Stomach (tissue), 9 donors: ENCODE measurements around the gene MAML1. TPM values are rescaled to one million over a fixed set of nuclear protein-coding genes. Genes with fewer than 3 reads are reported as not detected.

ENCODE experiments used
- DNase-seq, 2 donors: peaks; one replicate each; pipeline versions ENCODE4 v3.0.0 to v3.0.0-alpha.2; 2013 to 2019
- H3K27ac ChIP-seq, 5 donors: fragments of 200-600 bp in 4 of 5; sonication (generic) in 4 of 5; one replicate each; pipeline ENCODE4 v1.5.1; 2013 to 2019; ENCODE audit warnings: mild to moderate bottlenecking in 1 of 5, moderate library complexity in 1 of 5
- H3K27me3 ChIP-seq, 3 donors: fragments of 200-600 bp; sonication (generic); one replicate each; pipeline ENCODE4 v1.5.1; 2017 to 2019; ENCODE audit warnings: mixed run types in 1 of 3
- H3K36me3 ChIP-seq, 4 donors: fragments of 200-600 bp; sonication (generic); 1 replicate in 3 of 4; 2 replicates in 1 of 4; pipeline ENCODE4 v1.5.1; 2016 to 2019
- H3K4me1 ChIP-seq, 4 donors: fragments of 200-600 bp; sonication (generic); one replicate each; pipeline ENCODE4 v1.5.1; 2016 to 2019
- H3K4me3 ChIP-seq, 4 donors: fragments of 200-600 bp; sonication (generic) in 3 of 4; one replicate each; pipeline ENCODE4 v1.5.1; 2016 to 2019; ENCODE audit warnings: mild to moderate bottlenecking in 1 of 4
- H3K9me3 ChIP-seq, 4 donors: fragments of 200-600 bp; sonication (generic); one replicate each; pipeline ENCODE4 v1.5.1; 2016 to 2019
- CTCF ChIP-seq, 7 experiments: fragments of 450-650 bp in 4 of 7; fragments of 200-600 bp in 3 of 7; sonication (generic) in 3 of 7; IDR thresholded peaks; one replicate each; pipeline ENCODE4 v1.5.1; 2016 to 2019; ENCODE audit warnings: antibody characterized with exemption in 7 of 7, control low read depth in 2 of 7, mild to moderate bottlenecking in 1 of 7
- EP300 ChIP-seq: sonication (generic); formaldehyde crosslinking; IDR thresholded peaks from one replicate; pipeline ENCODE4 v1.6.1; 2017; ENCODE audit warnings: antibody characterized with exemption
- POLR2A ChIP-seq, 4 donors: fragments of 450-650 bp; IDR thresholded peaks; one replicate each; pipeline ENCODE4 v1.6.1; 2016; ENCODE audit warnings: antibody characterized with exemption in 4 of 4, control low read depth in 2 of 4, mild to moderate bottlenecking in 1 of 4, moderate library complexity in 1 of 4
- POLR2AphosphoS5 ChIP-seq, 3 donors: sonication (generic); formaldehyde crosslinking; IDR thresholded peaks; one replicate each; pipeline ENCODE4 v1.6.1; 2016; ENCODE audit warnings: antibody characterized with exemption in 3 of 3
- WGBS, 5 donors: extraction: QIAGEN DNeasy Blood & Tissue Kit in 3 of 5; methylation state at CpG; one replicate each; pipeline versions ENCODE4 v1.1.5 to v1.1.7; 2013 to 2018; 5-methylcytosine and 5-hydroxymethylcytosine counted together
- intact Hi-C: fragments of 100-400 bp; cut with DNase I; formaldehyde crosslinking; loops from one replicate; pipeline ENCODE4 v1.15.1; 2023; ENCODE audit warnings: low total_unique reads
- polyA plus RNA-seq, 3 donors: library from polyadenylated mRNA; stranded (reverse); fragments of 200-250 nt; gene quantifications; one replicate each; pipeline ENCODE4 v1.2.3, GENCODE V29; 2013
- total RNA-seq, 5 donors: library from RNA; depleted of rRNA; stranded (reverse); fragments of >200 nt; gene quantifications; one replicate each; pipeline versions ENCODE4 v1.1.0 to v1.2.3, GENCODE V29; 2014 to 2016
- donor health status: healthy with polysubstance abuse.
- donor health status: Bipolar disorder and iron deficiency.
- donor health status: healthy.

MAML1 gene
- total and polyA plus RNA-seq, 8 donors, result 5.8 to 26.8 (median 12.2) TPM

GRCh38 chr5:179773686-179774040 lies 41.0 kb downstream of the MAML1 start:
- no peak for DNase-seq
- no peaks in the 10 kb centered on the region for H3K9me3 ChIP-seq
- no peaks in the 10 kb centered on the region for H3K27me3 ChIP-seq
- H3K36me3 ChIP-seq, result peaks cover 77 to 99% (median 97%) of the 10 kb centered on the region in 4 donors
- H3K4me1 ChIP-seq, result peaks cover 0 to 18% (median 4%) of the 10 kb centered on the region in 4 donors
- 93 to 97% (median 96%) methylated on average over 6 to 9 of the region's 9 CpGs for WGBS, 5 donors
- no peak overlapping the region for H3K4me3 ChIP-seq
- TF ChIP-seq EP300 (no peak), POLR2AphosphoS5 (IDR thresholded peaks at IDR 0.05) (no peak), POLR2A (IDR thresholded peaks at IDR 0.05) (no peak), CTCF (IDR thresholded peaks at IDR 0.05) (no peak)
- intact Hi-C loops, result no loop called here
- no peak overlapping the region for H3K27ac ChIP-seq

GRCh38 chr5:179774442-179774841 lies 41.8 kb downstream of the MAML1 start:
- intact Hi-C loops, result no loop called here
- Histone ChIP-seq H3K27me3 (no peaks in the 10 kb centered on the region), H3K4me1 (peaks cover 0 to 18% (median under 1%) of the 10 kb centered on the region in 4 donors), H3K4me3 (no peak overlapping the region), H3K9me3 (no peaks in the 10 kb centered on the region), H3K36me3 (peaks cover 70 to 98% (median 97%) of the 10 kb centered on the region in 4 donors), H3K27ac (no peak overlapping the region)
- WGBS, 5 donors, result 94 to 100% (median 96%) methylated on average over 2 to 12 of the region's 12 CpGs
- TF ChIP-seq POLR2A (IDR thresholded peaks at IDR 0.05), result no peak
- no peak for TF ChIP-seq POLR2AphosphoS5 (IDR thresholded peaks at IDR 0.05)
- TF ChIP-seq CTCF (IDR thresholded peaks at IDR 0.05), result no peak
- TF ChIP-seq EP300, result no peak
- no peak for DNase-seq

GRCh38 chr5:179776411-179776938 lies 43.9 kb downstream of the MAML1 start:
- 88 to 97% (median 91%) methylated on average over 11 of the region's 11 CpGs for WGBS, 5 donors
- DNase-seq, result no peak
- Histone ChIP-seq H3K4me1 (peaks cover 0 to 27% (median 0%) of the 10 kb centered on the region in 4 donors), H3K27ac (no peak overlapping the region), H3K36me3 (peaks cover 58 to 95% (median 93%) of the 10 kb centered on the region in 4 donors), H3K4me3 (no peak overlapping the region), H3K9me3 (no peaks in the 10 kb centered on the region), H3K27me3 (no peaks in the 10 kb centered on the region)
- intact Hi-C loops, result no loop called here
- no peak for TF ChIP-seq CTCF (IDR thresholded peaks at IDR 0.05)
- no peak for TF ChIP-seq EP300
- no peak for TF ChIP-seq POLR2A (IDR thresholded peaks at IDR 0.05)
- TF ChIP-seq POLR2AphosphoS5 (IDR thresholded peaks at IDR 0.05), result no peak

GRCh38 chr5:179777456-179777855 lies 44.8 kb downstream of the MAML1 start:
- H3K4me1 ChIP-seq, result peaks cover 0 to 27% (median 0%) of the 10 kb centered on the region in 4 donors
- intact Hi-C loops, result no loop called here
- H3K4me3 ChIP-seq, result no peak overlapping the region
- H3K27me3 ChIP-seq, result no peaks in the 10 kb centered on the region
- no peak for DNase-seq
- 88 to 96% (median 94%) methylated on average over 10 of the region's 10 CpGs for WGBS, 5 donors
- no peaks in the 10 kb centered on the region for H3K9me3 ChIP-seq
- peaks cover 49 to 85% (median 83%) of the 10 kb centered on the region in 4 donors for H3K36me3 ChIP-seq
- H3K27ac ChIP-seq, result no peak overlapping the region
- TF ChIP-seq CTCF (IDR thresholded peaks at IDR 0.05), result no peak
- TF ChIP-seq POLR2AphosphoS5 (IDR thresholded peaks at IDR 0.05), result no peak
- TF ChIP-seq POLR2A (IDR thresholded peaks at IDR 0.05), result no peak
- TF ChIP-seq EP300, result no peak
